HG02610 (cell line): Measurements from ENCODE around the gene YTHDC2.
"Not testable (repeated sequence)": the region's sequence is repeated elsewhere in the genome, so short reads cannot be mapped to it uniquely, and the experiment has no call there.

Experiments
- ATAC-seq: cut with Tn5 transposase; IDR thresholded peaks from one replicate; pipeline ENCODE4 v1.9.1; 2021; ENCODE audit warnings: mild to moderate bottlenecking, moderate library complexity; ENCODE audit not compliant: unreplicated experiment

YTHDC2 gene

GRCh38 chr5:113600255-113600905, 86.9 kb downstream of the YTHDC2 start:
- ATAC-seq: no peak

GRCh38 chr5:113601423-113601822, 87.9 kb downstream of the YTHDC2 start:
- ATAC-seq: no peak

GRCh38 chr5:113603246-113603645, 89.8 kb downstream of the YTHDC2 start:
- not testable (repeated sequence) for ATAC-seq

- ATAC-seq: peak; percentile 91
Measured at GRCh38 chr5:113606298-113607134, 93.0 kb downstream of the YTHDC2 start.

- no peak for ATAC-seq
Measured at GRCh38 chr5:113607361-113607760, 93.9 kb downstream of the YTHDC2 start.

- no peak for ATAC-seq
Measured at GRCh38 chr5:113608113-113608596, 94.7 kb downstream of the YTHDC2 start.

GRCh38 chr5:113612060-113612496, 98.6 kb downstream of the YTHDC2 start:
- peak; percentile 83 for ATAC-seq

GRCh38 chr5:113614191-113614590, 100.7 kb downstream of the YTHDC2 start:
- no peak for ATAC-seq

- ATAC-seq: no peak
Measured at GRCh38 chr5:113615708-113616107, 102.2 kb downstream of the YTHDC2 start.

- no peak for ATAC-seq
Measured at GRCh38 chr5:113617191-113617796, 103.8 kb downstream of the YTHDC2 start.

GRCh38 chr5:113632996-113633395, 119.5 kb downstream of the YTHDC2 start:
- ATAC-seq: no peak

- ATAC-seq: no peak
Measured at GRCh38 chr5:113634957-113635356, 121.5 kb downstream of the YTHDC2 start.

GRCh38 chr5:113641715-113642114, 128.2 kb downstream of the YTHDC2 start:
- no peak for ATAC-seq
